Keratinocyte (primary cell): ENCODE data around the gene GFPT2. TPM values are rescaled to one million over a fixed set of nuclear protein-coding genes. Genes with fewer than 3 reads are reported as not detected.

Experiments
- DNase-seq: peaks from one replicate; pipeline ENCODE4 v3.0.0-alpha.2; 2011; ENCODE audit warnings: low read depth, missing footprints, low spot score
- FAIRE-seq: peaks from 2 replicates; lab custom pipeline; 2011; peaks lifted over from hg19 to GRCh38; lab: Jason Lieb, UNC
- H2AFZ ChIP-seq: 2 replicates; pipeline ENCODE4 v1.6.0; 2012; ENCODE audit warnings: low read length, control low read depth, inconsistent platforms; ENCODE audit not compliant: control insufficient read depth
- H3K27ac ChIP-seq: 2 replicates; pipeline ENCODE4 v1.5.1; 2011; ENCODE audit warnings: low read length; ENCODE audit not compliant: control insufficient read depth, insufficient read depth
- H3K27me3 ChIP-seq: 3 replicates; pipeline ENCODE4 v1.6.0; 2011; ENCODE audit warnings: low read length; ENCODE audit not compliant: control insufficient read depth, insufficient read depth; ENCODE audit errors: extremely low read depth
- H3K36me3 ChIP-seq, 2 experiments: 2 replicates in 1 of 2; 3 replicates in 1 of 2; pipeline ENCODE4 v1.5.1; 2011; ENCODE audit warnings: low read length in 2 of 2, mild to moderate bottlenecking in 1 of 2; ENCODE audit not compliant: control insufficient read depth in 2 of 2, insufficient read depth in 2 of 2; ENCODE audit errors: extremely low read depth in 1 of 2
- H3K4me1 ChIP-seq: 3 replicates; pipeline ENCODE4 v1.5.1; 2011; ENCODE audit warnings: low read length; ENCODE audit not compliant: control insufficient read depth, insufficient read depth; ENCODE audit errors: extremely low read depth
- H3K4me2 ChIP-seq: 3 replicates; pipeline ENCODE4 v1.6.0; 2011; ENCODE audit warnings: low read depth, low read length; ENCODE audit not compliant: control insufficient read depth, insufficient read depth; ENCODE audit errors: extremely low read depth
- H3K4me3 ChIP-seq, 3 experiments: fragments of 200-600 bp in 1 of 3; sonication (generic) in 1 of 3; 2 replicates in 2 of 3; 3 replicates in 1 of 3; pipeline ENCODE4 v1.5.1; 2011 to 2016; ENCODE audit warnings: low read length in 3 of 3, mild to moderate bottlenecking in 3 of 3, control low read depth in 2 of 3, inconsistent platforms in 1 of 3, low read depth in 1 of 3, mixed read lengths in 1 of 3, mixed run types in 1 of 3, moderate library complexity in 1 of 3; ENCODE audit not compliant: control insufficient read depth in 2 of 3, insufficient read depth in 2 of 3; ENCODE audit errors: extremely low read depth in 1 of 3
- H3K79me2 ChIP-seq: 2 replicates; pipeline ENCODE4 v1.6.0; 2012; ENCODE audit warnings: low read length; ENCODE audit not compliant: control insufficient read depth, insufficient read depth
- H3K9ac ChIP-seq: 3 replicates; pipeline ENCODE4 v1.6.0; 2011; ENCODE audit warnings: low read length; ENCODE audit not compliant: control insufficient read depth, insufficient read depth; ENCODE audit errors: extremely low read depth
- H3K9me1 ChIP-seq: 3 replicates; pipeline ENCODE4 v1.6.0; 2011; ENCODE audit warnings: low read length; ENCODE audit not compliant: control insufficient read depth, insufficient read depth; ENCODE audit errors: extremely low read depth
- H3K9me3 ChIP-seq: 2 replicates; pipeline ENCODE4 v1.5.1; 2012; ENCODE audit warnings: low read depth, low read length; ENCODE audit not compliant: control insufficient read depth
- H4K20me1 ChIP-seq: 3 replicates; pipeline ENCODE4 v1.6.0; 2011; ENCODE audit warnings: low read length; ENCODE audit not compliant: control insufficient read depth, insufficient read depth; ENCODE audit errors: extremely low read depth
- EZH2 ChIP-seq: IDR thresholded peaks from one replicate; pipeline ENCODE4 v1.6.1; 2012; ENCODE audit warnings: inconsistent platforms, mild to moderate bottlenecking, low read length, moderate library complexity
- dilution Hi-C: fragments of 300-500 bp; cut with MboI; formaldehyde crosslinking; loops from one replicate; pipeline ENCODE4 v1.7.0; 2020; ENCODE audit warnings: low sequenced_read_pairs; ENCODE audit not compliant: extremely low pct_ligation_motif_present
- polyA plus RNA-seq, 5 experiments: library from polyadenylated mRNA; depleted of rRNA in 3 of 5; stranded (reverse) in 3 of 5; stranded (forward) in 1 of 5; unstranded in 1 of 5; fragments of >200 nt; gene quantifications; 1 replicate in 1 of 5; 2 replicates in 3 of 5; 3 replicates in 1 of 5; pipeline versions ENCODE4 v1.2.1 to v1.2.3, GENCODE V29; 2011 to 2012; ENCODE audit warnings: missing spikeins in 2 of 5, low read depth in 1 of 5, low replicate concordance in 1 of 5
- TF ChIP-seq, protein P1 (sequence below), 3 experiments: IDR thresholded peaks in 1 of 3; conservative IDR thresholded peaks in 1 of 3; optimal IDR thresholded peaks in 1 of 3; 2 replicates in 2 of 3; 3 replicates in 1 of 3; pipeline versions ENCODE3 to v1.5.1; 2011; ENCODE audit warnings: low read length in 3 of 3, mild to moderate bottlenecking in 3 of 3, moderate library complexity in 2 of 3, control low read depth in 1 of 3, inconsistent platforms in 1 of 3; ENCODE audit not compliant: insufficient read depth in 2 of 3; ENCODE audit errors: extremely low read depth in 1 of 3

The GFPT2 gene
- polyA plus RNA-seq, 1 donor (not counting 4 experiments of a cell fraction or from before 2014, with no cell fraction given), result not detected

DNA sequence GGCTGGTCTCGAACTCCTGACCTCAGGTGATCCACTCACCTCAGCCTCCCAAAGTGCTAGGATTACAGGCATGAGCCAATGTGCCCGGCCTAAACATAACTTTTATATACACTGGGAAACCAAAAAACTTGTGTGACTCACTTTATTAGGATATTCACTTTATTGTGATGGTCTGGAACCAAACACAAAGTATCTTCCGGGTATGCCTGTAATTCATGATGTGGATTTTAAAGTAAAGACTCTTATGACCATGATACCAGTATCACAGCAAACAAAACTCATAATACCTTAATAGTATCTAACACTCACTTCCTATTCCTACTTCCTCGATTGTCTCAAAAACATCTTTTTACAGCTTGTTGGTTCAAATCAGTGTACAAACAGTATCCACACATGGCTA lies 12.7 kb upstream of the GFPT2 start:
- TF ChIP-seq, protein P1, sequence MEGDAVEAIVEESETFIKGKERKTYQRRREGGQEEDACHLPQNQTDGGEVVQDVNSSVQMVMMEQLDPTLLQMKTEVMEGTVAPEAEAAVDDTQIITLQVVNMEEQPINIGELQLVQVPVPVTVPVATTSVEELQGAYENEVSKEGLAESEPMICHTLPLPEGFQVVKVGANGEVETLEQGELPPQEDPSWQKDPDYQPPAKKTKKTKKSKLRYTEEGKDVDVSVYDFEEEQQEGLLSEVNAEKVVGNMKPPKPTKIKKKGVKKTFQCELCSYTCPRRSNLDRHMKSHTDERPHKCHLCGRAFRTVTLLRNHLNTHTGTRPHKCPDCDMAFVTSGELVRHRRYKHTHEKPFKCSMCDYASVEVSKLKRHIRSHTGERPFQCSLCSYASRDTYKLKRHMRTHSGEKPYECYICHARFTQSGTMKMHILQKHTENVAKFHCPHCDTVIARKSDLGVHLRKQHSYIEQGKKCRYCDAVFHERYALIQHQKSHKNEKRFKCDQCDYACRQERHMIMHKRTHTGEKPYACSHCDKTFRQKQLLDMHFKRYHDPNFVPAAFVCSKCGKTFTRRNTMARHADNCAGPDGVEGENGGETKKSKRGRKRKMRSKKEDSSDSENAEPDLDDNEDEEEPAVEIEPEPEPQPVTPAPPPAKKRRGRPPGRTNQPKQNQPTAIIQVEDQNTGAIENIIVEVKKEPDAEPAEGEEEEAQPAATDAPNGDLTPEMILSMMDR (optimal IDR thresholded peaks at IDR 0.05 in 1 of 3, IDR thresholded peaks at IDR 0.05 in 1 of 3, conservative IDR thresholded peaks at IDR 0.05 in 1 of 3; ENCODE audit: extremely low read depth in 1 of 3, insufficient read depth in 2 of 3, low read length in 3 of 3), result no peak
- TF ChIP-seq EZH2, result no peak
- no peak for DNase-seq
- Histone ChIP-seq H3K9me3 (no peaks in the 10 kb centered on the region), H4K20me1 (no peaks in the 10 kb centered on the region), H3K4me3 (no peak overlapping the region), H3K9ac (no peak overlapping the region), H3K36me3 (no peaks in the 10 kb centered on the region), H3K79me2 (no peaks in the 10 kb centered on the region), H3K27ac (no peak overlapping the region), H3K4me1 (no peaks in the 10 kb centered on the region), H3K27me3 (no peaks in the 10 kb centered on the region), H2AFZ (no peak overlapping the region), H3K9me1 (no peaks in the 10 kb centered on the region), H3K4me2 (no peak overlapping the region)
- dilution Hi-C loops, result no loop called here
- no peak for FAIRE-seq

DNA sequence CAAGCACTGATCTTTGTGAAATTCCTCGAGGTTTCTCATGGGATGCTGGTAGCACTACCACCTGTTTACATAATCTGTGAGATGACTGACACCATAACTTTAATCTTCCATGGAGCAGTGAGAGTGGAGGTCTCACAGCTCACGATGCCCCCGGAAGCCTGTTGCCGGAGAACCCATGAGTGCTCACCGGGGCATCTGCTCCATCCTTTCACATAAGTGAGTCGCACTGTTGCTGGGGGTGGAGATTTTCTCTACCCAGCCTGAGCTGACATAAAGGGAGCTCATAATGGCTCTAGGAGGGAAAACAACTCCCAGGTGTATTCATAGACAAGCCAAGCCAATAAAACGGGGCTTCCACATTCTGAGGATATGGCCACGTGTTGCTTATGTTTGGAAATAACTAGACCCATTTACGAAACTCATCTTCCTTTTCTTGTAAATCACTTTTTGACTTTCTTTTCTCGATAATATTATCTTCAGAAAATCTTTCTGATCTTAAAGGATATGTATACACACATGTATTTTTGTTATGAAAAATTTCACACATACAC lies 11.2 kb upstream of the GFPT2 start:
- no peak overlapping the region for H3K27ac ChIP-seq
- H3K36me3 ChIP-seq, result no peaks in the 10 kb centered on the region
- no peaks in the 10 kb centered on the region for H3K27me3 ChIP-seq
- no peak overlapping the region for H2AFZ ChIP-seq
- DNase-seq (no peak), FAIRE-seq (no peak)
- H3K4me1 ChIP-seq, result no peaks in the 10 kb centered on the region
- no peak overlapping the region for H3K4me2 ChIP-seq
- TF ChIP-seq, protein P1 (optimal IDR thresholded peaks at IDR 0.05 in 1 of 3, IDR thresholded peaks at IDR 0.05 in 1 of 3, conservative IDR thresholded peaks at IDR 0.05 in 1 of 3; ENCODE audit: extremely low read depth in 1 of 3, insufficient read depth in 2 of 3, low read length in 3 of 3), result no peak
- no peak for TF ChIP-seq EZH2
- H3K9me3 ChIP-seq, result no peaks in the 10 kb centered on the region
- H3K9ac ChIP-seq, result no peak overlapping the region
- no peaks in the 10 kb centered on the region for H3K79me2 ChIP-seq
- no peaks in the 10 kb centered on the region for H3K9me1 ChIP-seq
- no peaks in the 10 kb centered on the region for H4K20me1 ChIP-seq
- dilution Hi-C loops, result no loop called here
- no peak overlapping the region for H3K4me3 ChIP-seq
